GM18517 (cell line): ENCODE data around the gene PXN.
"Not testable (repeated sequence)": the region's sequence is repeated elsewhere in the genome, so short reads cannot be mapped to it uniquely, and the experiment has no call there.

Experiments
- ATAC-seq: cut with Tn5 transposase; IDR thresholded peaks from one replicate; pipeline ENCODE4 v1.9.1; 2021; ENCODE audit warnings: mild to moderate bottlenecking, moderate library complexity; ENCODE audit not compliant: unreplicated experiment

Gene PXN

GRCh38 chr12:120227233-120228040, 38.1 kb downstream of the PXN start:
- ATAC-seq, result no peak

- ATAC-seq, result no peak
Measured at GRCh38 chr12:120225852-120226640, 39.5 kb downstream of the PXN start.

DNA sequence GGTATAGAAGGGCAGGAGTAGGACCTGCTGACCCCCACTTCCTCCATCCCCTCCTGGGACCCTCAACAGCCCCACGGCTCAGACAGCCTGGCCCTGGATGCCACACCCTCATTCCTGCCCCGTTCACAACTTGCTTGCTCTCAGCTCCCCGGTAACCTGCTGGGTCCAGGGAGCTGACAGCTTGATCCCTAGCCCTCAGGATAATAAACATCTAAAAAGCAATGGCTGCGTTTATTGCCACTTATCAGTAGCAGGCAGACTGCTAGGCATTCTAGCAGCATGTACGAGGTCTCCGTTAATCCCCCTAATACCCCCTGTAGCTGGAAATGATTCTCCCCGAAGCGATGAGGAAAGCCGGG, 40.4 kb downstream of the PXN start:
- no peak for ATAC-seq

DNA sequence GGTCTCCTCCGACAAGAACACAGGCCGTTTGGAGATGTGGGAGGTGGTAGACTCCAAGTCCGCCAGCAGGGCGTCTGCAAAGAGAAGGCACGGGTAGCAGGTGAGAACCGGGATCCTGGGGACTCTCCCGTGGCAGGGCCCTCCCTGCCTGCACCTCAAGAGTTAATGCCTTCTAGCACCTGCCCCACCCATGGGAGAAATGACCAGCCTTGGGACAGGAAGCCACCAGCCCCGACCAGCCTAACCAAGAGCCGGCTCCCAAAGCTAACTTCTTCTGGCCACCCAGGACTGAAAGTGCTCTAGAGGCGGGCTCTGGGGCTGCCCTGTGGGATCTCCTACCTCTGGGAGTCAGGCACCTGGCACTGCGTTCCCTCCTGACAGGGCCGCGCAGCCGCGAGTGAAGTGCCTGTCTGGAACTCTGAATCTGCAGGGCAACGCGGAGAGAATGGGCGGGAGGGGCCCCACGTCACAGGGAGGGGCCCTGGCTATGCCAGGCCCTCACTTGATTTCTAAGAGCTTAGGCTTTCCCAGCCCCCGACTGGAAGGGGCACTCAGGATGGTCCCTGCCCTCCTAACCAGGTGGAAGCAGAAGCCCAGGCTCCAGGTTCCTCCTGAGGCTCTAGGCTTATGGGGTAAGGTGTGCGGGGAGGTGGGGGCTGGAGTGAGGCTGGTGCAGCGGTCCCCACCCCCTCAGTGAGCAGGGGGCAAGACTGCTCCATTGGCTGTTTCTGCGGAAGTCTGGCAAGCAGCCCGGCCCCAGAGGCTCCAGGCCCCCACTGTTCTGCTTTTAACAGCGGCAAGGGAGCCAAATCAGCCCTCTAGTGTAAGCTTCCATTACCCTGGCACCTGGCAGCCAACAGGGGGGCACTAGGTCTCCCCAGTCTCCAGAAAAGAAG, 41.0 kb downstream of the PXN start:
- no peak for ATAC-seq

DNA sequence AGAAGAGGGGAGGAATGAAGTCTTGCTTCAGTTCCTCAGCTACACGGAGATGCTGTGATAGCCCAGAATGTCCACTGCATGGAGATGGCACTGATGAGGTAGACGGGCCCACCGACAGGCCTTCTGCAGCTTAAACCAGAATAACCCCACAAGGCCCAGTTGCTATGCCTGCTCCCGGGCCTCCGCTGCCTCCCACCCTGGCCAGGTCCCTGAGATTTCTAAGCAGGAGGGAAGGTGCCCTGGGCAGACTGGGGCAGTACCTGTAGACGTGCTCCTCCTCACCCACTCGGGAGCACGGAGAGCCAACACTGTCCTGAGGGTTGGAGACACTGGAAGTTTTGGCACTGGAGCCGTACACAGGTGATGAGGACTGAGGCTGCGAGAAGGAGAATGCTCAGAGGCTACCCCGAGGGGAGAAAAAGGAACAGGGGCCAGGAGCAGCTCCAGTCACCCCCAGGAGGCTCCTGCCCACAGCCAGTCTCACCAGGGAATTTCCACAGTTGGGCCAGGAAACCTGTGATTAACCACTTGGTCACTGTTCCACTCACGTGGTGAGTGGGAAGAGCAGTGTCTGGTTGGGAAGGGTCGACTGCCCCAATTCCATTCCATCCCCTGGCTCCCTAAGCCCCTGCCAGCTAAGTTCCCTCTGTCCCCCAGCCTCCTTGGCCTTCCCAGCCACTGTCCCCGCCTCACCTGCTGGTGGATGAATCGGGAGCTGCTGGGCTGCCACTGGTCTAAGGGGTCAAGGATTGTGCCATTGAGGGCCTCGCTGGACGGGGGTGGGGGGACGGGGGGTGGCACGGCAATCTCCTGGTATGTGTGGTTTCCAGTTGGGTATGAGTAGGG, 41.8 kb downstream of the PXN start:
- no peak for ATAC-seq

DNA sequence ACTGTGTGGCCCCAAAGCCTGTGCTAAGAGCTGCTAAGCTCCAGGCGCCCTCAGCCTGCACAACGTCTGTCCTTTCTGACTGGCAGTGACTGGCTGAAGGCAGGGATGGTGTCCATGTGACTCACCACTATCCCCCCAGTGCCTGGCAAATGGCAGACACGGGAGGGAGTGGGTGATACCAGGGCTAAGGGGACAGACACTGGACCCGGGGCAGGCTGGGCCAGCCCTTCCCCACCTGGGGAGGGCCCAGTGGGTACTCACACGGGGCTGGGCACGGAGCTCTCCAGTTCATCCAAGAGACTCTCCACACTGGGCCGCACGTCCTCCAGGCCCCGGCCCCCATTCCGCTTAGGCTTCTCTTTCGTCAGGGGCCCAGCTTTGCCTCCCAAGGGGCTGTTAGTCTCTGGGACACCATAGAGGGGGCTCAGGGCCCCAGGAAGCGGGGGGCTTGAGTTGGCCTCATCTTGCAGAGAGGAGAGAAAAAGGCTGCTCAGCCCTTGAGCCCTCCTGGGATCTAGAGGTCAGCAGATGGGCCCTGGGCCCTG, 43.2 kb downstream of the PXN start:
- ATAC-seq, result no peak

DNA sequence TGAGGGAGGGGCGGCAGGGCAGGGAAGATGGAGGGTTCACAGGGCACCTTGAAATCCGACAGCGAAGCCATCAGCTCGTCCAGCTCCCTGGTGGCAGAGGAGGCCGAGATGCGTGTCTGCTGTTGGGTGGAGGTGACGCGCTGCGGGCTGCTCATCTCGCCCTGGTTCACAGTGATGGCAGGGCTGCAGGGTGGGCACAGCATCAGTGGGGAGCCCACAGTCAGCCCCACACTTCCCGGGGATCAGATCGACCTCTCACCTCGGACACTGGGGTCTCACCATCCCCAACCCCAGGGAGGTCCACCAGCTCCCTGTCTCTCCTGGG, 44.0 kb downstream of the PXN start:
- no peak for ATAC-seq

DNA sequence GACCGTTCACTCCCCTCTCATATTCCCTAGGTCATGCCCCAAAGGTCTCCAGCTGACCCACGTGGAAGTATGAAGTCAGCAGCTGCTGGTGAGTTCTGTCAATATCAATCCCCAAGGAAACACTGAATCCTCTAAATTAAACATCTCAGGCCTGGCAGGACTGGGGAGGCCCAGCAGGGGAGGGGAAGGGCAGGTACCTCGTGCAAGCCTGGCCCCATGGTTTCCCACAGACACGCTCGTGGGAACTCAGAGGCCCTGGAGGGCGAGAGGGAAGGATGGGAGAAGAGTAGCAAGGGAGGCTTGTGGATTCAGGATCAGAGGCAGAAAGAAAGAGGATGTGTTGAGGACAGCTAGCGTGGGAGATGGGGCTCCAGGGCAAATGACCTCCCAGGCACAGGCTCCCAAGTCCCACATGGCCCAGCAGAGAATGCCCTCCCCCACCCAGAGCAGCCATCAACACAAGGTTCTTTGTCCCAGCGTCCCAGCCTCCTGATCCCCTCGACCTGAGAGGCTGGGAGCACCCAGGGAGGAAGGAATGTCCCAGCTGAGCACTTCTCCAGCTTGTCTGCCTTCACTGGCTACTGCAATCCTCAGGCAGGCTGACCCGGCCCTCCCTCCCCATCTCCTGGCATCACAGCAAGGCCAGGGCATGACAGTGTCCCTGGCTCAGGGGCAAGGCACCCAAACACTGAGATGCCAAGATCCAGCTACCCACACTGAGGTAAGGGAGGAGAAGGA, 44.5 kb downstream of the PXN start:
- ATAC-seq, result no peak

DNA sequence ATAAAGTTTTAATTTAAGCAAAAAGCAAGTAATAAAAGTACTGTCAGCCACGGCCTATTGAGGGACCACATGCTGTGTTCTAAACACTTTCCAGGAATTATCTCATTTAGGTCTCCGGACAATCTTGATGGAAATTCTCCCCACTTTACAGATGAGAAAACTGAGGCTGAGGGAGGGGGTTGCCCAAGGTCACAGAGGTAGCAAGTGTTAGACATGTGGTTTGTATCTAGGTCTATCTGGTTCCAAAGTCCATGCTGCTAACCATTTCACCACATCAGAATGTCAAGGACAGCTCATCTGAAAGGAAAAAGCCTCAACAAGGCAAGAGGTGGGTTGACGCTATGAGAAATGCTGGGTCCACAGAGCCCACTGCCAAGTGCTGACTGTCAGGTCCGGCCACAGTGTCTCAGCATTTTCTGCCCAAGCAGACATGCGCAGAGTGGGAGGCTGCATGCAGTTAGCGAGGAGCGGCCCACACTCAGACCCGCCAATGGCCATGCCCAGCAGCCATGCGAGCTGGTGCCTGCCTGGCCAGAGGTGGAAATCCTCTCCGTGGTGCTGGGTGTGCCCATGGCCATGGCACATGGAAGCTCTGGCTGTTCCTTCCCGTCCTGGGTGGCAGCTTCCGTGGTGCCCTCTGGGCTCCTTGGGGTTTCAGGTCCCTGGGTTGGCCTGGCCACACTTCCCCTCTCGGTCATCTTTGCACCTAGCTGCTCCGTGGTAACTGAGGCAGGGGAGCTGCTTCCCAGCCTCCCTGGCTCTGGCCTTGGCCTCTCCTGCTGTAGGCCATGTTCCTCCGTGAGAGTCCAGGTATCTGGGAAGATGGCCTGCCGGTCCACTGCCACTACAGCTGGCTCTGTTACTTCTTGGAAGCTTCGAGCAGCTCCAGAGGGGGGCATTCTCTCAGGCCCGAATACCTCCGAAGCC, 46.6 kb downstream of the PXN start:
- ATAC-seq, result no peak

- ATAC-seq, result no peak
Measured at GRCh38 chr12:120216742-120217605, 48.6 kb downstream of the PXN start.

GRCh38 chr12:120215766-120216735, 49.5 kb downstream of the PXN start:
- no peak for ATAC-seq

DNA sequence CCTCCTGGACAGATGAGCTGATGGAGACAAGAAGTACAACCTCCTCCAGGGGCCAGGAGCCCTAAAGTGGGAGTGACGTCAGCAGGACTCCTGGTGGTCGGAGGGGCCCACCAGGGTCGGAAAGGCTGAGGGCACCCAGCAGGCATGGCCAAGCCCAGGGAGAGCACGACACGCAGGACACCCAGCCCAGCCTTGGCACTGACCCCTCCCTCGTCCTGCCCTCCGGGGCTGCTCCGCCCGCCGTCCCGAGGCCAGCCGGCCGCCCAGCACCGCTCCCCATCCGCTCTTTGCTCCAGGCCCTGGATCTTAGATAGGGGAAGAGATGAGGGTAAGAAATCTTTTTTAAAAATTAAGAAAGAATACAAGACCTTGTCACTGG, 50.2 kb downstream of the PXN start:
- no peak for ATAC-seq

GRCh38 chr12:120214626-120215356, 50.7 kb downstream of the PXN start:
- ATAC-seq, result no peak

- no peak for ATAC-seq
Measured at GRCh38 chr12:120213758-120214157, 51.8 kb downstream of the PXN start.

- not testable (repeated sequence) for ATAC-seq
Measured at GRCh38 chr12:120213182-120213581, 52.3 kb downstream of the PXN start.

- no peak for ATAC-seq
Measured at GRCh38 chr12:120212301-120212700, 53.2 kb downstream of the PXN start.
